Measurements from ENCODE around the gene UBE3B. TPM values are rescaled to one million over a fixed set of nuclear protein-coding genes. Genes with fewer than 3 reads are reported as not detected.

UBE3B gene
- polyA plus RNA-seq, 3 donors, result 14.4 to 25.9 (median 18.2) TPM

DNA sequence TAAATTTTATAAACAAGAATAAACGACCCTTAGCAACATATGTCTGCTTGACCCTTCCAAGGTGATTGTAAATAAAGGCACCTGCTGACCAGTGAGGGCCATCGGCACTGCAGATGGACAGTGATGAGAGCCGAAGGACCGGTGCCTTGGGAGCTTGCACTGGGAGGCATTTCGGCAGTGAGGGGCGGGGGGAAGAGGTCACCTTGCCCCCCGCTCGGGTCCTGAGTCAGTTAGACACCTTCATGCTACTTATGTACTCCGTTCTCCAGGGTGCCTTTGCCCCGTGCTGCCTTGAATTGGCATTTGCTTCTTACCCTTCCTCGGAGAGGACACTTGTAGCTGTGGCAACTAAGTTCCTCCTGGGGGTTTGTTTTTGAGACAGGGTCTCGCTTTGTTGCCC lies 72.8 kb downstream of the UBE3B start:
- no peaks in the 10 kb centered on the region for H3K36me3 ChIP-seq (replicated peaks in 1 of 2; ENCODE audit: control insufficient read depth in 1 of 2, insufficient read depth in 2 of 2, low read length in 2 of 2)
- no peak overlapping the region for H2AFZ ChIP-seq (ENCODE audit: insufficient read depth, low read depth, low read length, poor library complexity, severe bottlenecking)
- no peak overlapping the region for H3K27ac ChIP-seq (ENCODE audit: low read depth in 1 of 2, low read length in 2 of 2)
- no peaks in the 10 kb centered on the region for H3K79me2 ChIP-seq (ENCODE audit: insufficient read depth, low read length)
- no peak overlapping the region for H3K4me3 ChIP-seq (replicated peaks in 1 of 3; ENCODE audit: low read depth in 2 of 3, low read length in 3 of 3)
- Mint-ChIP-seq H3K36me3 (no peaks in the 10 kb centered on the region), H3K27ac (no peak overlapping the region), H3K9me3 (no peaks in the 10 kb centered on the region), H3K4me1 (peaks cover 1% of the 10 kb centered on the region), H3K27me3 (ENCODE audit: low read depth in 3 of 3) (peaks cover 15 to 24% (median 17%) of the 10 kb centered on the region in 3 donors), H3K4me3 (no peak overlapping the region)
- TF ChIP-seq, protein P1, sequence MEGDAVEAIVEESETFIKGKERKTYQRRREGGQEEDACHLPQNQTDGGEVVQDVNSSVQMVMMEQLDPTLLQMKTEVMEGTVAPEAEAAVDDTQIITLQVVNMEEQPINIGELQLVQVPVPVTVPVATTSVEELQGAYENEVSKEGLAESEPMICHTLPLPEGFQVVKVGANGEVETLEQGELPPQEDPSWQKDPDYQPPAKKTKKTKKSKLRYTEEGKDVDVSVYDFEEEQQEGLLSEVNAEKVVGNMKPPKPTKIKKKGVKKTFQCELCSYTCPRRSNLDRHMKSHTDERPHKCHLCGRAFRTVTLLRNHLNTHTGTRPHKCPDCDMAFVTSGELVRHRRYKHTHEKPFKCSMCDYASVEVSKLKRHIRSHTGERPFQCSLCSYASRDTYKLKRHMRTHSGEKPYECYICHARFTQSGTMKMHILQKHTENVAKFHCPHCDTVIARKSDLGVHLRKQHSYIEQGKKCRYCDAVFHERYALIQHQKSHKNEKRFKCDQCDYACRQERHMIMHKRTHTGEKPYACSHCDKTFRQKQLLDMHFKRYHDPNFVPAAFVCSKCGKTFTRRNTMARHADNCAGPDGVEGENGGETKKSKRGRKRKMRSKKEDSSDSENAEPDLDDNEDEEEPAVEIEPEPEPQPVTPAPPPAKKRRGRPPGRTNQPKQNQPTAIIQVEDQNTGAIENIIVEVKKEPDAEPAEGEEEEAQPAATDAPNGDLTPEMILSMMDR (IDR thresholded peaks at IDR 0.05), result no peak
- intact Hi-C loops (cut with micrococcal nuclease), result no loop called here
- no peaks in the 10 kb centered on the region for H4K20me1 ChIP-seq (ENCODE audit: insufficient read depth, low read length)
- 93% methylated on average over 9 of the region's 12 CpGs for WGBS (ENCODE audit: insufficient coverage)
- H3K9me3 ChIP-seq (replicated peaks in 1 of 2; ENCODE audit: control insufficient read depth in 1 of 2, insufficient read depth in 1 of 2, low read length in 2 of 2), result no peaks in the 10 kb centered on the region
- no peaks in the 10 kb centered on the region for H3K4me1 ChIP-seq (ENCODE audit: control insufficient read depth in 1 of 2, insufficient read depth in 2 of 2, low read length in 2 of 2)
- peaks cover 0 to 6% of the 10 kb centered on the region in 2 donors for H3K27me3 ChIP-seq (ENCODE audit: control insufficient read depth in 2 of 2, insufficient read depth in 2 of 2, low read length in 2 of 2)
- no peak for DNase-seq
- H3K9ac ChIP-seq (ENCODE audit: insufficient read depth, low read length, poor library complexity, severe bottlenecking), result no peak overlapping the region
- no peak overlapping the region for H3K4me2 ChIP-seq (replicated peaks; ENCODE audit: extremely low read depth, low read length, poor library complexity, severe bottlenecking)

DNA sequence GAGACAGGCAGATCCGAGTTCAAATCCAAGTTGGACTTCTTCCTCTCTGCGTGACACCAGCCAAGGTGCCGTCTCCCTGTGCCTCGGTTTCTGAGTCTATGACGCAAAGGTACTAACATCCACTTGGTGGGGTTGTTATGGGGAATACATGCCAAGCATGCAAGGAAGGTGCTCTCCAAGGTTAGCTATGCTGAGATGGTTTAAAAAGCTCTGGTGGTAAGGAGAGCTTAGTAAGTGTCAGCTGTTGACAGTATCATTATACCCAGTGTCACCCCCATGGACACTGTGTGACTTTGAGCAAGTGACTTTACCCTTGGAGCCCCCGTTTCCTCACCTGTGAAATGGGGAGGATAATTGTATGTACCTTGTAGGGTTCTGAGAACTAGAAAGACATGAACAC lies 73.7 kb downstream of the UBE3B start:
- Mint-ChIP-seq H3K36me3 (no peaks in the 10 kb centered on the region), H3K4me3 (no peak overlapping the region), H3K4me1 (no peaks in the 10 kb centered on the region), H3K9me3 (no peaks in the 10 kb centered on the region), H3K27ac (no peak overlapping the region), H3K27me3 (ENCODE audit: low read depth in 3 of 3) (peaks cover 17 to 24% (median 18%) of the 10 kb centered on the region in 3 donors)
- no peak overlapping the region for H2AFZ ChIP-seq (ENCODE audit: insufficient read depth, low read depth, low read length, poor library complexity, severe bottlenecking)
- no peak overlapping the region for H3K4me3 ChIP-seq (replicated peaks in 1 of 3; ENCODE audit: low read depth in 2 of 3, low read length in 3 of 3)
- no peak overlapping the region for H3K4me2 ChIP-seq (replicated peaks; ENCODE audit: extremely low read depth, low read length, poor library complexity, severe bottlenecking)
- intact Hi-C loops (cut with micrococcal nuclease), result no loop called here
- H3K27ac ChIP-seq (ENCODE audit: low read depth in 1 of 2, low read length in 2 of 2), result no peak overlapping the region
- no peak overlapping the region for H3K9ac ChIP-seq (ENCODE audit: insufficient read depth, low read length, poor library complexity, severe bottlenecking)
- TF ChIP-seq, protein P1 (IDR thresholded peaks at IDR 0.05), result no peak
- DNase-seq, result no peak
- H4K20me1 ChIP-seq (ENCODE audit: insufficient read depth, low read length), result no peaks in the 10 kb centered on the region
- no peaks in the 10 kb centered on the region for H3K9me3 ChIP-seq (replicated peaks in 1 of 2; ENCODE audit: control insufficient read depth in 1 of 2, insufficient read depth in 1 of 2, low read length in 2 of 2)
- H3K4me1 ChIP-seq (ENCODE audit: control insufficient read depth in 1 of 2, insufficient read depth in 2 of 2, low read length in 2 of 2), result no peaks in the 10 kb centered on the region
- WGBS (ENCODE audit: insufficient coverage), result 100% methylated on average over 1 of the region's 6 CpGs
- H3K27me3 ChIP-seq (ENCODE audit: control insufficient read depth in 2 of 2, insufficient read depth in 2 of 2, low read length in 2 of 2), result peaks cover 0 to 6% of the 10 kb centered on the region in 2 donors
- no peaks in the 10 kb centered on the region for H3K79me2 ChIP-seq (ENCODE audit: insufficient read depth, low read length)
- H3K36me3 ChIP-seq (replicated peaks in 1 of 2; ENCODE audit: control insufficient read depth in 1 of 2, insufficient read depth in 2 of 2, low read length in 2 of 2), result no peaks in the 10 kb centered on the region

Measured in CD14-positive monocyte (primary cell).